ENCODE data around the gene GPR15.

Gene GPR15

DNA sequence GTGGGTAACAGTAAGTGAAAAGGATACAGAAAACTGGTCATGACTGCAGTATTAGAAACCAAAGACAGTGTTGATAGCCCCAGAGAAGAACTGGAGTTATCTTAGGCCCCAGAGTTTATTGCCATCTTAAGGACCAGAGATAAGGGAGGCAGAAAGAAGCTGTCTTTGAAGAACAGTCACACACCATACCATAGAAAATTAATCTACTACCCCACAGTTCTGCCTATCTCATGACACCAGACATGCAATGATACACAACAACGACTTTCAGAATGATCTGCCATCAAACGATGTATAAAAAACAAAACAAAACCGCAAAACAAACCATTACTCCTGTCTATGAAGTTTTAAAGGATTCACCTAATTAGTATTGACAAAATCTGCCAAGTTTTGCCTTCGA is 52.0 kb downstream of the GPR15 start:
- FAIRE-seq = no peak

More for the DNA sequence above, 52.0 kb downstream of the GPR15 start:
- DNase-seq (ENCODE audit: low spot score) = no peak
